ENCODE results near the gene ATP11A.
"Not testable (repeated sequence)": the region's sequence is repeated elsewhere in the genome, so short reads cannot be mapped to it uniquely, and the experiment has no call there.

Gene ATP11A

DNA sequence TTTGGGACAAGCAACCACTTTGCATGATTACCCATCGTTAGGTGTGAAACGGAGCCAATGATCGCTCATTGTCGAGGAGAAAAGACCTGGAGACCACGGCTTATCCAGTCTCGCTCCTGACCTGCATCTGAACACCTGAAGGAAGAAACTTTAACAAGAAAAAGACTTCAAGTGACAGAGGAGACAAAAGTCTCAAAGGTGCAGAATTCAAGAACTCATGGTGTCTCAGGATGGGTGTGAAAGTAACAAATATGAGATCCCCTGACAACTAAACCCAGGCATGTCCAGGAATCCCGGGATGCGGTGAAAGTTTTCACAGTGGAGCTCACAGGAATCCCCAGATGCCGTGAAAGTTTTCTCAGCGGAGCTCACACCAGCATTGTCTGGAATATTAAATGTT is 6.3 kb upstream of the ATP11A start:
- no peak overlapping the region for H3K27ac Mint-ChIP-seq

DNA sequence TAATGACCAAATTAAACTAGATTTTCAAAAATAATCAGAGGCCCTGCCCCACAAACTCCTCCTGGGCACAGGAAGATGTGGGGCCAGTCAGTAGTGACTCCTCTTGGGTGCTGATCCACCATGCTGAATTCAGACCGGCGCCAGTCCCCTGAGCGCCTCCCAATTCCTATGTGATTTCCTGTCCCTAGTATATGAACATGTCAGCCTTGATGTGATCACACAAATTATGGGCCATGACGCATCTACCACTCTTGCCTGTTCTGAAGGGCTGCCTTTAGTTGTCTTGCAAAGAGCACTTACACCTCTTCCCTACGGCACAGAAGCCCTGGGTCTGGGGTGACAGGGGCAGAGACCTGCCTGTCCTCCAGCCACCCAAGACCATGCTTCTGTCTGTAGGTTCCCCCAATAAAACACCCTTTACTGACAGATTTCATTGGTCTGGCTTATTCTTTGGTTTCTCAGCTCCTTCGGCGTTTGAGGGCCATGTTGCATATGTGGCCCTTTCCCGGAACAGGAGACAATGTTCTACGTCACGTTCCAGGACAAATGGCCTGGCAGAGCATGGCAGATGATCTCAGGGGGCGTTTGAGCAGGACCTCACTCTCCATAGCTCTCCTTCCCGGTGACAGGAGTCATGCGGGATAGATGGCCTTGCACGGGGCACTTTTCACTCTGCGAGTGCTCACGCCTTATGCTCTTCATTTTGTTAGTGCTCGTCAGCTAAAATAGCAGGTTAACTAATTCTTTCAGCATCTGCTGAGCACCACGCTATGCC is 5.6 kb upstream of the ATP11A start:
- H3K27ac Mint-ChIP-seq = no peak overlapping the region
- H3K9me3 Mint-ChIP-seq = no peaks in the 10 kb centered on the region
- DNase-seq (ENCODE audit: low spot score in 2 of 2) (no peak), ATAC-seq (no peak)
- peaks cover 18% of the 10 kb centered on the region for H3K4me1 Mint-ChIP-seq
- peaks cover 4% of the 10 kb centered on the region for H3K36me3 Mint-ChIP-seq
- H3K4me3 Mint-ChIP-seq = no peak overlapping the region

More for the DNA sequence above, 6.3 kb upstream of the ATP11A start:
- Mint-ChIP-seq H3K4me3 (no peak overlapping the region), H3K9me3 (no peaks in the 10 kb centered on the region), H3K4me1 (peaks cover 12% of the 10 kb centered on the region), H3K36me3 (no peaks in the 10 kb centered on the region)
- ATAC-seq (no peak), DNase-seq (ENCODE audit: low spot score in 2 of 2) (no peak)

DNA sequence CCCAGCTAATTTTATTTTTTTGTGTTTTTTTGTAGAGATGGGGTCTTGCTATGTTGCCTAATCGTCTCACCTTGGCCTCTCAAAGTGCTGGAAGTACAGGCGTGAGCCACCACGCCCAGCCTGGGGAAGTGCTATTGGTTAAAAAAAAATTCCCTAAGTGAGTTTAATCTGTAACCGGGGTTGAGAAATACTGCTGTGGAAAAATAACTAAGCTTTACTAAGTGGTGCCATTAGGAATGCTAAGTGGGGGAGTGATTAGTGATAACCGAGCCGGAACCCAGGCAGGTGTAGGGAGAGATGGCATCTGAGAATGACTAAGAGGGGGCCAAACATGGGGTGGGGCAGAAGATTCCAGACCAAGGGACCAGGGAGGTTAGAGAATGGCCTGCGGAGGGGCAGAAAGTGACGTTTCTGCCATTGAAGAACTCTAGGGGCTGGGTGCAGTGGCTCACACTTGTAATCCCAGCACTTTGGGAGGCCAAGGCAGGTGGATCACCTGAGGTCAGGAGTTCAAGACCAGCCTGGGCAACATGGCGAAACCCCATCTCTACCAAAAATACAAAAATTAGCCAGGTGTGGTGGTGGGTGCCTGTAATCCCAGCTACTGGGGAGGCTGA is 4.5 kb upstream of the ATP11A start:
- H3K4me3 Mint-ChIP-seq; H3K36me3 Mint-ChIP-seq; DNase-seq (ENCODE audit: low spot score in 2 of 2); H3K27ac Mint-ChIP-seq; ATAC-seq; H3K9me3 Mint-ChIP-seq: not testable (repeated sequence)
- peaks cover 18% of the 10 kb centered on the region for H3K4me1 Mint-ChIP-seq

DNA sequence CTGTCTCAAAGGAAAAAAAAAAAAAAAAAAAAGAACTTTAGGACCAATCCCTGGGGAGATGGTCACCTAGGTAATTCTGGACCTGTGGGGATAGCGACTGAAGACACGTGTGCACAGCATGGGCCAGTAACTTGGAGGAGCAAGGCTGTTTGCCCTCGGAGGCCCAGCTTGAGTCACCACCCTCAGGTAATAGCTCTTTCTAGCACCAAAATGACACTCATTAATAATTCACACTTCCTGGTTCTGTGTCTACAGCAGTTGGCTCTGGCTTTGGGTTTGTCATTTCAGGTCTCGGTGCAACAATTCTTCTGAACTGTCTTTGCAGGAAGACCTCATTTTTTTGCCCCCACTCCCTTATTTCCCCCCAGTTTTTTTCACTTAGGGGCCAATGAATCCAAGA is 3.9 kb upstream of the ATP11A start:
- H3K9me3 Mint-ChIP-seq = no peaks in the 10 kb centered on the region
- peaks cover 20% of the 10 kb centered on the region for H3K4me1 Mint-ChIP-seq
- H3K27ac Mint-ChIP-seq = no peak overlapping the region
- H3K4me3 Mint-ChIP-seq = no peak overlapping the region
- ATAC-seq = no peak
- no peak for DNase-seq (ENCODE audit: low spot score in 2 of 2)
- peaks cover 8% of the 10 kb centered on the region for H3K36me3 Mint-ChIP-seq

DNA sequence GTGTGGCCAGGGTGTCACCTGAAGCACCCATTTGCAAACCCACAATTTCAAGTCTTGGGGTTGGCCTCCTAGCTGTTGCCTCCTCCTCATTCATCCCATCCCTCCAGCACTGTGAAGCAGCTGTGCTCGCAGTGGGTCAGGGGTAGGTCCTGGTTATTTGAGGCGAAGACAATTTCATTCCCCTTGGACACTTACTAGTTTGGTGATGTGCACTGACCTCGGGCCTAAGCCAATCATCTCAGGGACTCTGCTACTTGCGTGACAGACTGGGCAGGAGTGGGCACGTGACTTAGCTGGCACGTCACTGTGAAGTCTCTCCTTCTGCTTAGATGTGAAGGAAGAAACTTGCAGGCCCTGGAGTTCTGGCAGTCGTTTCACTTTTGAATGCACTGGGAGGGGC is 3.5 kb upstream of the ATP11A start:
- Mint-ChIP-seq H3K9me3 (no peaks in the 10 kb centered on the region), H3K36me3 (peaks cover 8% of the 10 kb centered on the region), H3K4me3 (no peak overlapping the region), H3K4me1 (peaks cover 25% of the 10 kb centered on the region), H3K27ac (no peak overlapping the region)
- DNase-seq (ENCODE audit: low spot score in 2 of 2) (no peak), ATAC-seq (no peak)

DNA sequence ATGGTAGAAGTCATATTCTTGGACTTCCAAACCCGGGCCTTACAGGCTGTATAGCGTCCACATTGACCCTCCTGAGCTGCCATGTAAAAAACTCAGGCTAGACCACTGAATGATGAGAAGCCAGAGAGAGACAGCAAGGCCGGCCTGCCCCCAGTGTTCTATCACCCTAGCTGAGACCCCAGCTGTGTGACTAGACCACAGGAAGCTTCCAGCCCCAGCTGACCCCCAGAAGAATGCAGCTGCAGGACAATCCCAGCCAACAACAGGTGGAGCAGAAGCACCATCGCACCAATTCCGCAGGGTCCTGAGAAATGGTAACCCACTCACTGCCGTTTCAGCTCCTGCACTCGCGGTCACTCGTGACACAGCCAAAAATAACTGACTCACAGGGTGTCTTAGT is 2.9 kb upstream of the ATP11A start:
- ATAC-seq = no peak
- H3K4me1 Mint-ChIP-seq = peaks cover 31% of the 10 kb centered on the region
- DNase-seq (ENCODE audit: low spot score in 2 of 2) = no peak

DNA sequence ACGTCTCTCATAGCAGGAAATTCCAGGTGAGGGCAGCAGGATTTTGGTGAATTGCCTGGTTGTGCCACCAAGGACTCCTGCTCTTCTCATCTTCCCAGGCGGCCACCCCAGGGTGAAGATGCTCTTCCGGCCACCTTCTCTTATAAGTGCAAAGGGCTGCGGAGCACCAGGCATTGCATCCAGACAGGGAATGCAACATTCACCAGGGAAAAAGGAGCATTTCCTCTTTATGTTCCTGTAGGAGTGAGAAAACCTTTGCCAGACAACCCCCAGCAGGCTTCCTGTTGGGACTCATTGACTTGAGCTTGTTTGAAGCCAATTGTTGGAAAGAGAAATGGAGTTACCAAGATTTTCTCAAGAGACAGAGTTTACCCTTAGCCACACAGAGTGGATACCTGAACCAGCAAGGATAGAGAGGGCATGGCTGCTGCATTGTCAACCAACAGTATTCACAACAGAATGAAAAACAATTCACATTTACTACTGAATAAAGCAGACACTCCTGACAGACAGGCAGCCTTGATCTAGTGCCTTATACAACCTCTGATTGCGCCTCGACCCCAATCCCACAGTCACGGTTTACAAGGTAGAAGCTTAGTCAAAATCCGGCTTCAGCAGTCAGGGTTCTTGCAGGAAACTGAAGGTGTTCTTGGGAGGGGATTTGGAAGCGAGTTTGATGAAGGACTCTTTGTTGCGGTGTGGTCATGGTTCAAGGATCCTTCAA is 1.8 kb upstream of the ATP11A start:
- Mint-ChIP-seq H3K36me3 (peaks cover 8% of the 10 kb centered on the region), H3K9me3 (no peaks in the 10 kb centered on the region), H3K4me1 (peaks cover 41% of the 10 kb centered on the region), H3K27ac (peak overlapping the region; percentile 91), H3K4me3 (peak overlapping the region; percentile 85)
- DNase-seq (ENCODE audit: low spot score in 2 of 2) (no peak), ATAC-seq (no peak)

More for the DNA sequence above, 2.9 kb upstream of the ATP11A start:
- H3K36me3 Mint-ChIP-seq = peaks cover 8% of the 10 kb centered on the region
- H3K4me3 Mint-ChIP-seq = no peak overlapping the region
- H3K27ac Mint-ChIP-seq = no peak overlapping the region
- H3K9me3 Mint-ChIP-seq = no peaks in the 10 kb centered on the region

DNA sequence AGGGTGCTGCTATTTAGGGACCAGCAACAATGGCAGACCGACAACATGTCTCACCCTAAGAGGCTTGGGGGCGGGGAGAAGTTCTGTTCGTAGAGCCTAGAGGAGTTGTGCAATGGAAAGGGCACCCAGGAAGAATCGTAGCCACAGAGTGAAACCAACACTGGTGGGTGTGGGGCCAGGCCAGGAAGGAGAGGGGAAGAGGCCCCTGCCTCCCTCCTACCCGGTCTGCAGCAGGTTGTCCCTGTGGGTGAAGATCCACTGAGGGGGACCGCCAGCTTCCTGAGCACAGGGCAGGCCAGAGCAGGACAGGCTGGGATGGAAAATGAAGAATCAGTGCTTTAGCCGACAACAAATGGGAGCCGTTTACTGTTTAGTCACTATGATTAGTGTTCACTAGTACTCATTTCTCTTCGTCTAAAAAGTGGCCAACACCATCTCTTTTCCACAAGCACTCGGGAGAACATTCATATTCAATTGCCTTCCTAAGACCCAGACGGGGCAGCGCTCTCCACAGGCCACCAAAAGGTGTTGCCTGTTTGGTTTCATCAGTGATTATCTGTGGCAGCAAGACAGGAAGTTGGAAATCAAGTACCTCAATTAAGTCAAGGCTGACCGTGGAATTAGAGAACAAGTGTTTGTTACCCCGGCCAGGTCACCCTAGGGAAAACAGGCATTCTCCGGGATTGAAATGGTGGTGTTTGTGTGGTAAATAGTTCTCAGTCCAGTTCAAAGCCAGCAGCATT is 1.1 kb upstream of the ATP11A start:
- Mint-ChIP-seq H3K4me1 (peaks cover 47% of the 10 kb centered on the region), H3K4me3 (peak overlapping the region; percentile 85), H3K27ac (peak overlapping the region; percentile 91), H3K9me3 (no peaks in the 10 kb centered on the region), H3K36me3 (peaks cover 8% of the 10 kb centered on the region)
- DNase-seq (ENCODE audit: low spot score in 2 of 2) = peak; percentile 15 to 64
- ATAC-seq = peak; percentile 49

DNA sequence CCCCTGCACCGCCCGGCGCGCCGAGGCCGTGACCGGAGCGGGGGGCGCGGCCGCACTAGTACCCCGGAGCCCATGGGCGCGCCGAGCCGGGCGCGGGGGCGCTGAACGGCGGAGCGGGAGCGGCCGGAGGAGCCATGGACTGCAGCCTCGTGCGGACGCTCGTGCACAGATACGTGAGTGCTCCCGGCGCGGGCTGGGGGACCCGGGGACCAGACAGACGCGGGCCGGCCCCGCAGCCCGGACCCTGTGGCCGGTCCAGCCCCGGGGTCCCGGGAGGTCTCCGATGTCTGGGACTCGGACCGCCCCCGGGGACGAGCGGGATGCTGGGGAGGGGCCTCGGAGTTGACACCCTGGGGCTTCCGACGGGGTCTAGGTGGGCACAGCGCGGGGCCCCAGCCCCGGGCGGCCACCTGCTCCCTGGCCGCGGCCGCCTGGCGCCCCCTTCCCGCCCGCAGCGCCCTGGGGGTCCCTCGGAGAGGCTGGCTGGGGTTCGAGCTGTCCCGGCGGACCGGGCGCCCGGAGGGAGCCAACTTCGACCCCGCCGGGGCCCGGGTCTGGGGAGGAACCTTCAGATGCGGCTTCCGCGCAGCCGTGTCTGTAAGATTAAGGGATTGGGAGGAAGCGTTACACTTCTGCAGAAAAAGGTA is 568 bp downstream of the ATP11A start:
- DNase-seq (ENCODE audit: low spot score in 2 of 2) (peak; percentile 18 to 73), ATAC-seq (peak; percentile 35)
- H3K4me3 Mint-ChIP-seq = peak overlapping the region; percentile 85
- H3K27ac Mint-ChIP-seq = peak overlapping the region; percentile 75
- no peaks in the 10 kb centered on the region for H3K9me3 Mint-ChIP-seq
- peaks cover 8% of the 10 kb centered on the region for H3K36me3 Mint-ChIP-seq
- H3K4me1 Mint-ChIP-seq = peaks cover 56% of the 10 kb centered on the region

DNA sequence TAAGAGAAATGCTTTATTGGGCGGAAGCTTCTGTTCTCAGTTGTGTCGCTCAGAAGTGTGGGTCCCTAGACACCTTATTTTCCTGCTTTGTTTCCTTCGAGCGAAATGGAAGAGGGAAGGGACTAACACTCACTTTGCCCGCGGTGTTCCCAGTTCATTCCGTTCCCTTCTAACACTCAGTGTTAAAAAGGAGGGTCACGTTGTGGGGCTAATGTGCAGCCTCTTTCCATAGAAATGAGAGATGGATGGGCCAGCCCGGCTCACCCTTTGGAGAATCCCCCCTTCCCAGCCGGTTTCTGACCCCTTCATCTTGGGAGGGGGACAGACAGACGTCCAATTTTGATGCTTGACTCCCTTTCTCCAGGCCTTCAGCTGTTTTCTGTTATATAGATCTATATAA is 2.3 kb downstream of the ATP11A start:
- Mint-ChIP-seq H3K4me3 (peak overlapping the region; percentile 85), H3K27ac (no peak overlapping the region), H3K4me1 (peaks cover 56% of the 10 kb centered on the region), H3K9me3 (no peaks in the 10 kb centered on the region), H3K36me3 (peaks cover 14% of the 10 kb centered on the region)
- DNase-seq (ENCODE audit: low spot score in 2 of 2) = no peak
- ATAC-seq = no peak

DNA sequence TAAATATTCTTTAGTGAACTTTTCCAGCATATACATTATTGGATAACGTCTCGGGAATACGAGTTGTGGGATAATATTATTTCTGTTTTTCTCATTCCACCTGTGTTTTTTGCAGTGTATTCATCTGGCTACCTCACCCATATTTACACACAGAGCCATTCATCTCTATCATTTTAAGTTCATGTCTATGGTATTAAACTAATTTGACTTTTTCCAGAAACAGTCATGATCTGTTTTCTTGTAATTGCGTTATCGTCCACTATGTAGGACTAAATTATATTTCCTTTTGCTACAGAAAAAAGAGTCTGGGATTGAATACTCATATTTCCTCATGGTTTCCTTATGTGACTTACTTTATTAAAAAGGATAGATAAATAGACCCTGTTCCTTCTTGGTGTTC is 2.7 kb downstream of the ATP11A start:
- ATAC-seq (no peak), DNase-seq (ENCODE audit: low spot score in 2 of 2) (no peak)
- H3K4me3 Mint-ChIP-seq = no peak overlapping the region
- peaks cover 14% of the 10 kb centered on the region for H3K36me3 Mint-ChIP-seq
- H3K9me3 Mint-ChIP-seq = no peaks in the 10 kb centered on the region
- H3K4me1 Mint-ChIP-seq = peaks cover 54% of the 10 kb centered on the region
- H3K27ac Mint-ChIP-seq = no peak overlapping the region

DNA sequence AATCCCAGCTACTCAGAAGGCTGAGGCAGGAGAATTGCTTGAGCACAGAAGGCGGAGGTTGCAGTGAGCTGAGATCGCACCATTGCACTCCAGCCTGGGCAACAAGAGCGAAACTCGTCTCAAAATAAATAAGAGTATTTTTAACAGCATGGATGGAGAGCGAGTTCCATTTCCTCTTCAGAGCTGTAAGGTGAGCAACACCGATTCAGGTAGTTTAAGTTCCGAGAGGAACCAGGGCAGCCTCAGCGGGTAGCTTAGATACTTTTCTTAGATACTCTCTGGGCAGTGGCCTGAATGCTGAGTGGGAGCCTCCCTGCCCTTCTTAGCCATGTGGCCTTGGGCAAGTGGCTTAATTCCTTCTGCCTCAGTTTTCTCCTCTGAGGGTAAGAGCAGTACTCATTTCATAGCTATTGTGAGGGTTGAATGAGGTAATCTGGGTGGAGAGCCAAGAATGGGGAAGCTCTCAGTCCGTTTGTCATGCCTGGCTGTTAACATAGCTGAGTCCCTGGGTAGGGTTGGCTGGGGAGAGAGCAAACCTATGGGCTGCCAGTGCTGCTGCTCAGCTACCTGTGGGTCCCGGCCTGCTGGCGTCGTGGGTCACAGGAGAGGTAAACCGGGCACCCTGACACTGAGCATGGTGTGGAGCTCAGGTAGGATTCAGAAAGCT is 4.1 kb downstream of the ATP11A start:
- Mint-ChIP-seq H3K9me3 (no peaks in the 10 kb centered on the region), H3K4me3 (no peak overlapping the region), H3K27ac (no peak overlapping the region), H3K36me3 (peaks cover 14% of the 10 kb centered on the region), H3K4me1 (peaks cover 40% of the 10 kb centered on the region)
- ATAC-seq = no peak
- DNase-seq (ENCODE audit: low spot score in 2 of 2) = no peak

DNA sequence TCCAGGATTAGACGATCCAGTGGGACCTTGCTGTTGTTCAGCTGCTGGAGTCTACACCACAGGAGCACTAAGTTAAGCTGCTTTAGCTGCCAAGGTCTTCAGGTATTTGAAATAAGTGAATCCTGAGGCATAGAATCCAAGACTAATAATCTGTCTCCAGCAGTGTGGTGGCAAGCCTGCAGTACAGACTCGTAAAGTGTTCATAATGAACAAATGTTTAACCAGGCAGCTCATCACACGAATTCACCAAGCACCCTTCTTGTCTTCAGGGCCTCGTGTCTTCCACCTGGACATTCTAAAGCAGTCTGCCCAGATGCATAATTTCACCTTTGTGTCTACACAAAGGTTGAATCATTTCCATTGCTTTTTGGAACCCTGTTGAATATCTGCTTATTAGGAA is 5.3 kb downstream of the ATP11A start:
- H3K9me3 Mint-ChIP-seq = no peaks in the 10 kb centered on the region
- peaks cover 38% of the 10 kb centered on the region for H3K4me1 Mint-ChIP-seq
- peaks cover 6% of the 10 kb centered on the region for H3K36me3 Mint-ChIP-seq
- DNase-seq (ENCODE audit: low spot score in 2 of 2) (no peak), ATAC-seq (no peak)
- H3K4me3 Mint-ChIP-seq = no peak overlapping the region
- no peak overlapping the region for H3K27ac Mint-ChIP-seq

DNA sequence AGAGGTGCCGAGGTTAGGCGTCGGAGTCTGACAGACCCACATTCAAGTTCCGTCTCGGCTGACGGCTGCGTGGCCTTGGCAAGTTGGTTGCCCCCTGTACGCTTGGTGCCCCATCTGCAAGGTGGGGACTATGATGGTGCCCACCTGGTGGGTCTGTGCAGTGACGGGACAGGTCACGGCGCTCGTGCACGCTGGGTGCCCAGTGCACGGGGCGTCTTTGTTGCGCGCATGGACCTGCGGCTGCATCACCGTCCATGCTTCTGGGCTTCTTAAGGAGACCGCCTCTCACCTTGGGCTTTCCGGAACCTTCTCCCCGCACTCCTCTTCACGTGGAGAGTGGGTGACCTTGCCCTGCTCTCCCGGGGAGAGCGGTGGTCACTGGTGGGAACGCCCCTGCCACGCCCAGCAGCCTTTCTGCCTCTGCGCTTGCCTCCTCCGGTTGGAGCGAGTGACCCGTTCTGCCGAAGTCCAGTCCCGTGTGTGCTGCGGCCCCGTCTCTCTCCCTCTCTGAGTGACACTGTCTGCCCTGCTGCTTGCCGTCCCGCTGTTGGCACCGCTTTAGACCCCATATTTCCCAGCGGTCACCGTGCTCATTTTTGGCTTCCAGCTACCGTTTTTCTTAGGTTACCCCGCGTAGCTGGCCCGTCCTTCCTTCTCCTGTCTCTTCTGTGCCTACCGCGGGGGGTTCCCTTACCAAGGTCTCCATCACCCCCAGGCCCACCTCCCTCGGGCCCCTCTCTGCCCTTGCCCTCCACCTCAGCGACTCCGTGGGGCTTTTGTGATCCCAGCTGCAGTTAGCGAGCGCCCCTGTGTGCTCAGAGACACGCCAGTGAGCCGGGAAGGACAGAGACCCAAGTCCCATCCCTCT is 6.4 kb downstream of the ATP11A start:
- peaks cover 6% of the 10 kb centered on the region for H3K36me3 Mint-ChIP-seq
- H3K27ac Mint-ChIP-seq = peak overlapping the region; percentile 71
- H3K4me1 Mint-ChIP-seq = peaks cover 32% of the 10 kb centered on the region
- H3K9me3 Mint-ChIP-seq = no peaks in the 10 kb centered on the region
- DNase-seq (ENCODE audit: low spot score in 2 of 2) (no peak), ATAC-seq (no peak)
- H3K4me3 Mint-ChIP-seq = no peak overlapping the region

Data from stimulated activated effector memory CD8-positive, alpha-beta T cell treated with anti-CD3 and anti-CD28 coated beads, Interleukin-12 subunit alpha, Interleukin-12 subunit beta, amount 100 ng/mL, for 72 hours (primary cell).